ENCODE results near the gene NFS1.

NFS1 gene

GRCh38 chr20:35635652-35636051 lies 63.5 kb downstream of the NFS1 start:
- DNase-seq = no peak

- DNase-seq = no peak
Measured at GRCh38 chr20:35632539-35633115, 66.5 kb downstream of the NFS1 start.

GRCh38 chr20:35630636-35631035 lies 68.5 kb downstream of the NFS1 start:
- DNase-seq = no peak

- no peak for DNase-seq
Measured at GRCh38 chr20:35629427-35630145, 69.6 kb downstream of the NFS1 start.

GRCh38 chr20:35627121-35627520 lies 72.0 kb downstream of the NFS1 start:
- DNase-seq = no peak

GRCh38 chr20:35626386-35627001 lies 72.7 kb downstream of the NFS1 start:
- DNase-seq = no peak

- no peak for DNase-seq
Measured at GRCh38 chr20:35625584-35626385, 73.4 kb downstream of the NFS1 start.

GRCh38 chr20:35621560-35621946 lies 77.6 kb downstream of the NFS1 start:
- no peak for DNase-seq

GRCh38 chr20:35620818-35621559 lies 78.2 kb downstream of the NFS1 start:
- no peak for DNase-seq

- DNase-seq = peak; percentile 90
Measured at GRCh38 chr20:35619196-35620095, 79.7 kb downstream of the NFS1 start.

- DNase-seq = peak; percentile 54
Measured at GRCh38 chr20:35618263-35619131, 80.7 kb downstream of the NFS1 start.

Measured in NCI-H146 (cell line).